Spinal cord (tissue), 10 donors: Measurements from ENCODE around the gene MFSD1. TPM values are rescaled to one million over a fixed set of nuclear protein-coding genes. Genes with fewer than 3 reads are reported as not detected.
A peak's percentile ranks its signal among the peaks of the same experiment; 100 is the strongest.

Experiments used
- DNase-seq, 6 donors: peaks; one replicate each; pipeline versions ENCODE4 v3.0.0 to v3.0.0-alpha.2; 2013 to 2015; ENCODE audit warnings: low spot score in 6 of 6, low read depth in 4 of 6
- H3K27ac ChIP-seq: one replicate; pipeline ENCODE4 v1.5.1; 2013; ENCODE audit warnings: low read depth, low read length, control low read depth
- H3K27me3 ChIP-seq: one replicate; pipeline ENCODE4 v1.6.1; 2013; ENCODE audit warnings: low read length; ENCODE audit not compliant: control insufficient read depth, insufficient read depth
- H3K36me3 ChIP-seq: one replicate; pipeline ENCODE4 v1.6.1; 2013; ENCODE audit warnings: low read length; ENCODE audit not compliant: control insufficient read depth, insufficient read depth
- H3K4me1 ChIP-seq: one replicate; pipeline ENCODE4 v1.6.1; 2013; ENCODE audit warnings: low read length; ENCODE audit not compliant: control insufficient read depth, insufficient read depth
- H3K4me3 ChIP-seq: one replicate; pipeline ENCODE4 v1.5.1; 2013; ENCODE audit warnings: low read depth, low read length, control low read depth
- H3K9me3 ChIP-seq: one replicate; pipeline ENCODE4 v1.6.1; 2013; ENCODE audit warnings: low read length; ENCODE audit not compliant: control insufficient read depth, insufficient read depth
- WGBS: methylation state at CpG from one replicate; pipeline ENCODE4 v1.1.5; 2013; ENCODE audit warnings: missing lambda C conversion rate; ENCODE audit not compliant: insufficient coverage; 5-methylcytosine and 5-hydroxymethylcytosine counted together
- polyA plus RNA-seq, 2 donors: library from polyadenylated mRNA; unstranded; fragments of 120-200 nt; gene quantifications; one replicate each; pipeline ENCODE4 v1.2.1, GENCODE V29; 2013; ENCODE audit not compliant: insufficient read length in 2 of 2
- total RNA-seq, 2 donors: library from RNA; depleted of rRNA in 1 of 2; stranded (reverse); fragments of 120-200 nt in 1 of 2; fragments of >200 nt in 1 of 2; gene quantifications; one replicate each; pipeline versions ENCODE4 v1.2.3 to v1.2.4, GENCODE V29; 2013 to 2014
- donor health status: healthy.

Gene MFSD1
- total and polyA plus RNA-seq, 4 donors = 42.9 to 91.3 (median 58.5) TPM

- Histone ChIP-seq H3K4me1 (no peaks in the 10 kb centered on the region), H3K4me3 (no peak overlapping the region), H3K27ac (no peak overlapping the region), H3K36me3 (no peaks in the 10 kb centered on the region), H3K9me3 (no peaks in the 10 kb centered on the region), H3K27me3 (no peaks in the 10 kb centered on the region)
- 87% methylated on average over 1 of the region's 3 CpGs for WGBS
- DNase-seq = no peak
These were observed 46.0 kb downstream of the MFSD1 start for GRCh38 chr3:158847885-158848284.

GRCh38 chr3:158849757-158850156, 47.9 kb downstream of the MFSD1 start:
- no peaks in the 10 kb centered on the region for H3K4me1 ChIP-seq
- no peak overlapping the region for H3K27ac ChIP-seq
- no peaks in the 10 kb centered on the region for H3K27me3 ChIP-seq
- peaks cover under 1% of the 10 kb centered on the region for H3K9me3 ChIP-seq
- H3K4me3 ChIP-seq = no peak overlapping the region
- H3K36me3 ChIP-seq = no peaks in the 10 kb centered on the region
- WGBS = no CpG with 5 or more reads among the region's 3 CpGs
- no peak for DNase-seq

- Histone ChIP-seq H3K36me3 (no peaks in the 10 kb centered on the region), H3K4me3 (no peak overlapping the region), H3K27ac (no peak overlapping the region), H3K4me1 (no peaks in the 10 kb centered on the region), H3K9me3 (peaks cover 7% of the 10 kb centered on the region), H3K27me3 (no peaks in the 10 kb centered on the region)
- 93% methylated on average over 2 of the region's 3 CpGs for WGBS
- DNase-seq = no peak
These were observed 57.5 kb downstream of the MFSD1 start for GRCh38 chr3:158859362-158859761.

- no peak overlapping the region for H3K27ac ChIP-seq
- H3K4me3 ChIP-seq = no peak overlapping the region
- H3K36me3 ChIP-seq = no peaks in the 10 kb centered on the region
- H3K4me1 ChIP-seq = no peaks in the 10 kb centered on the region
- H3K27me3 ChIP-seq = no peaks in the 10 kb centered on the region
- WGBS = 100% methylated on average over 1 of the region's 2 CpGs
- H3K9me3 ChIP-seq = no peaks in the 10 kb centered on the region
- DNase-seq = no peak
These were observed 61.4 kb downstream of the MFSD1 start for GRCh38 chr3:158863247-158863646.

- Histone ChIP-seq H3K9me3 (no peaks in the 10 kb centered on the region), H3K27ac (no peak overlapping the region), H3K36me3 (no peaks in the 10 kb centered on the region), H3K4me3 (no peak overlapping the region), H3K27me3 (no peaks in the 10 kb centered on the region), H3K4me1 (no peaks in the 10 kb centered on the region)
- no CpG with 5 or more reads among the region's 6 CpGs for WGBS
- DNase-seq = no peak
These were observed 62.6 kb downstream of the MFSD1 start for GRCh38 chr3:158864492-158864891.

- peak in 1 of 6 donors; percentile 74 for DNase-seq
- Histone ChIP-seq H3K4me3 (no peak overlapping the region), H3K36me3 (no peaks in the 10 kb centered on the region), H3K9me3 (no peaks in the 10 kb centered on the region), H3K4me1 (no peaks in the 10 kb centered on the region), H3K27me3 (no peaks in the 10 kb centered on the region), H3K27ac (no peak overlapping the region)
These were observed 73.8 kb downstream of the MFSD1 start for GRCh38 chr3:158875700-158876099.

Other genes starting within 250 kb of the MFSD1 start
- 10 to 100 TPM; 42.9 to 62.9 TPM for gene MLF1, start 230.9 kb upstream of the MFSD1 start, total RNA-seq
- 10 to 100 TPM; 42.8 to 51.5 TPM for gene MLF1, start 230.9 kb upstream of the MFSD1 start, polyA plus RNA-seq
- gene GFM1, start 157.5 kb upstream of the MFSD1 start, total RNA-seq = 10 to 100 TPM; 56.3 to 78.4 TPM
- 10 to 100 TPM; 42.4 to 42.7 TPM for gene GFM1, start 157.5 kb upstream of the MFSD1 start, polyA plus RNA-seq
- gene LXN, start 129.4 kb upstream of the MFSD1 start, total RNA-seq = 10 to 100 TPM; 12.8 to 25.5 TPM
- gene LXN, start 129.4 kb upstream of the MFSD1 start, polyA plus RNA-seq = 10 to 100 TPM; 11.6 to 15.6 TPM
- gene RARRES1, start 69.6 kb upstream of the MFSD1 start, total RNA-seq = 10 to 100 TPM in 1 of 2 donors, 1 to 10 TPM in 1; 2.6 to 10.2 TPM
- gene RARRES1, start 69.6 kb upstream of the MFSD1 start, polyA plus RNA-seq = 1 to 10 TPM; 2.9 to 4.6 TPM